ENCODE measurements around the gene TRMT11. TPM values are rescaled to one million over a fixed set of nuclear protein-coding genes. Genes with fewer than 3 reads are reported as not detected.

Gene TRMT11
- total RNA-seq, 1 donor from 2014 or later, result 33.4 TPM

DNA sequence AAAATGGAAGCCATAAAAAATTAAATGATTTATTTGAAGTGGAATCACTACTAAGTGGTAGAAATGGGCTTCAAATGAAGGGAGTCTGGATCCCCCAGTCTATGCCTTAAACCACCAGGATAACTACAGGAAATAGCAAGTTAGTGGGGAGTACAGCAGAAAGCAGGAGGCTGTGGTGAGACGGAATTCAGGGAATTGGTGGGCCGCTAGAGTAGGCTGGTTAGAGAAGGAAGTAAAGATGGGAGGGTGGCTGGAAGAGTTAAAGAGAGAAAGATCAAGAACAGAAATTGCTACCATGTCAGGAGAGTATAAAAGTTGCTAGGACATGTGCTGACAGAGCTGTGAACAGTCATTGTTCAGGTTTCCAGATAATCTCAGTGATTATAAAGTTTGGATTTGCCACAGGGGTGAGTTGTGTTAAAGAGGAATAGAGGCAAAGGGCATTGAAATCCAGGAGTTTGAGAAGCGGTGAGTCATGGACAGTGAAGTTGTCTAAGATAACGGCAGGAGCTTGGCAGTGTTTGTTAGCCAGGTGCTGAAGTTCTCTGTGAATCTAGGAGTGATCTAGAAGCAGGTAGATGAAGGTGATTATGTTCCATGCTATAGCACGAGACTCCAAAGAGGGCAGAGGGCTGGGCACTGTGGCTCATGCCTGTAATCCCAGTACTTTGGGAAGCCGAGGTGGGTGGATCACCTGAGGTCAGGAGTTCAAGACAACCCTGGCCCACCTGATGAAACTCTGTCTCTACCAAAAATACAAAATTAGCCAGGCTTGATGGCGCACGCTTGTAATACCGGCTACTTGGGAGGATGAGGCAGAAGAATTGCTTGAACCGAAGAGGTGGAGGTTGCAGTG, 43.4 kb upstream of the TRMT11 start:
- CTCF ChIA-PET, result no interaction called here
- peaks cover 6% of the 10 kb centered on the region for H3K27me3 Mint-ChIP-seq
- POLR2A ChIA-PET, result no interaction called here
- no peaks in the 10 kb centered on the region for H3K36me3 Mint-ChIP-seq (ENCODE audit: low read depth)
- no peak overlapping the region for H3K4me3 Mint-ChIP-seq
- ATAC-seq (ENCODE audit: low read depth) (no peak), DNase-seq (no peak)
- intact Hi-C loops (cut with micrococcal nuclease), result no loop called here
- H3K4me1 Mint-ChIP-seq, result no peaks in the 10 kb centered on the region
- TF ChIP-seq, protein P1, sequence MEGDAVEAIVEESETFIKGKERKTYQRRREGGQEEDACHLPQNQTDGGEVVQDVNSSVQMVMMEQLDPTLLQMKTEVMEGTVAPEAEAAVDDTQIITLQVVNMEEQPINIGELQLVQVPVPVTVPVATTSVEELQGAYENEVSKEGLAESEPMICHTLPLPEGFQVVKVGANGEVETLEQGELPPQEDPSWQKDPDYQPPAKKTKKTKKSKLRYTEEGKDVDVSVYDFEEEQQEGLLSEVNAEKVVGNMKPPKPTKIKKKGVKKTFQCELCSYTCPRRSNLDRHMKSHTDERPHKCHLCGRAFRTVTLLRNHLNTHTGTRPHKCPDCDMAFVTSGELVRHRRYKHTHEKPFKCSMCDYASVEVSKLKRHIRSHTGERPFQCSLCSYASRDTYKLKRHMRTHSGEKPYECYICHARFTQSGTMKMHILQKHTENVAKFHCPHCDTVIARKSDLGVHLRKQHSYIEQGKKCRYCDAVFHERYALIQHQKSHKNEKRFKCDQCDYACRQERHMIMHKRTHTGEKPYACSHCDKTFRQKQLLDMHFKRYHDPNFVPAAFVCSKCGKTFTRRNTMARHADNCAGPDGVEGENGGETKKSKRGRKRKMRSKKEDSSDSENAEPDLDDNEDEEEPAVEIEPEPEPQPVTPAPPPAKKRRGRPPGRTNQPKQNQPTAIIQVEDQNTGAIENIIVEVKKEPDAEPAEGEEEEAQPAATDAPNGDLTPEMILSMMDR (IDR thresholded peaks at IDR 0.05), result no peak
- H3K9me3 Mint-ChIP-seq, result no peaks in the 10 kb centered on the region
- H3K27ac Mint-ChIP-seq, result no peak overlapping the region

DNA sequence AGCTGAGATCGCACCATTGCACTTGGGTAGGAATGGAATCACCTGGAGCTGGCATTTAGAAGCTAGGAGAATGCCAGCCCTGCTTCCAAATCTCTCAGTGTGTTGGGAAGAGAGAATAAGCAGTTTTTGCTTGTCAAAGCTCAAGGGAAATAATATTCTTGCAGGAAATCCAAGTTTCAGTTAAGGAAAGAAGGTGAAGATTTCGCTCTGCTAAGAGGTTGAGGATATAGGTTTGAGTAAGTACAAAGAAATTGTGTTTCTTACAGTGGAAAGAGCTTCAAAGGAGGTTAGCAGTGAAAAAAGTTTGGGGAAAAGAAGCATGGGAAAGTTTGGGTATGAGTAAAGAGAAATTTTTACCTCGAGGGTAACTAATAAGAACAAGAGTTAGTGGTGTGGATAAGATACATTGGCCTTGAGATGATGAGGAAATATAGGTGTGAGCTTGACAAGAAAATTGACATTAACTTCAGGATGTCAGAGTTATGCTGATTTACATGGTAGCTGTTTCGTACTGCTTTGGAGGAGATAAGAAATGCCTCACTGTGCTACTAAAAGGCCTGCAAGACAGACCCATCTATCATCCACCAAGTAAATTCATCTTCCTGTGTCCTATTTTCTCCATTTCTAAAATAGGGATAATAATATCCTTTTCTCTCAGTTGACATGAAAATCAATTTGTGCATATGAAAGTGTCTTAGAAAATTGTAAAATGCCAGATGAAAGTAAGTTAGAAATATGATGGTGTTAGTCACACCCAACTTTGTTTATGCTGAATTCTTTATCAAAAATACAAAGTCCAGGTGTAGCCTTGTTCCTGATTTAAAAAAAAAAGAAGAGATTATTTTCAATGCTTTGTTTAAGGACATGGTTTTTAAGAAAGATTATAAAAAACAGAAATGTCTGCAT, 42.6 kb upstream of the TRMT11 start:
- no peaks in the 10 kb centered on the region for H3K4me1 Mint-ChIP-seq
- CTCF ChIA-PET, result no interaction called here
- intact Hi-C loops (cut with micrococcal nuclease), result no loop called here
- TF ChIP-seq, protein P1 (IDR thresholded peaks at IDR 0.05), result no peak
- no peak overlapping the region for H3K4me3 Mint-ChIP-seq
- ATAC-seq (ENCODE audit: low read depth) (no peak), DNase-seq (no peak)
- H3K27me3 Mint-ChIP-seq, result peaks cover 6% of the 10 kb centered on the region
- no peaks in the 10 kb centered on the region for H3K36me3 Mint-ChIP-seq (ENCODE audit: low read depth)
- H3K27ac Mint-ChIP-seq, result no peak overlapping the region
- no peaks in the 10 kb centered on the region for H3K9me3 Mint-ChIP-seq
- POLR2A ChIA-PET, result no interaction called here

DNA sequence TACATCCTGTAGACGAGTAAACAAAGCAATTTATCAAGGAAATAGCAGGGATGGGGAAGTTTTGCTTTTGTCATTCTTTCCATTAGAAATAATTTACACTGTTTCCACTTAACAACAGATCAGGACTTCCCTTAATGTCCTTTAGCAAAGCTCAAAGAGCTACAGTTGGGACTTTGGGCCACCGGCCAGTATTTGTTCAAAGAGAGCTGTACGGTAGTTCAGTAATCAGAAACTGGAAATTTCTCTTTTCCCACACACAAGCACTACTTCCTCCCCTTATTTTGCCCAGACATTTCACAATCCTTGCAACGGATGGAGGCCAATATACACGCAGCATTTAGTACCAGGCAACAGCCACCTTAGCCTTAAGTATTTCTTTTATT, 41.9 kb upstream of the TRMT11 start:
- POLR2A ChIA-PET, result no interaction called here
- CTCF ChIA-PET, result no interaction called here
- H3K4me3 Mint-ChIP-seq, result no peak overlapping the region
- no peaks in the 10 kb centered on the region for H3K4me1 Mint-ChIP-seq
- intact Hi-C loops (cut with micrococcal nuclease), result no loop called here
- no peak for DNase-seq
- no peak overlapping the region for H3K27ac Mint-ChIP-seq
- H3K27me3 Mint-ChIP-seq, result peaks cover 6% of the 10 kb centered on the region
- TF ChIP-seq, protein P1 (IDR thresholded peaks at IDR 0.05), result no peak
- no peaks in the 10 kb centered on the region for H3K9me3 Mint-ChIP-seq
- H3K36me3 Mint-ChIP-seq (ENCODE audit: low read depth), result no peaks in the 10 kb centered on the region
- no peak for ATAC-seq (ENCODE audit: low read depth)

DNA sequence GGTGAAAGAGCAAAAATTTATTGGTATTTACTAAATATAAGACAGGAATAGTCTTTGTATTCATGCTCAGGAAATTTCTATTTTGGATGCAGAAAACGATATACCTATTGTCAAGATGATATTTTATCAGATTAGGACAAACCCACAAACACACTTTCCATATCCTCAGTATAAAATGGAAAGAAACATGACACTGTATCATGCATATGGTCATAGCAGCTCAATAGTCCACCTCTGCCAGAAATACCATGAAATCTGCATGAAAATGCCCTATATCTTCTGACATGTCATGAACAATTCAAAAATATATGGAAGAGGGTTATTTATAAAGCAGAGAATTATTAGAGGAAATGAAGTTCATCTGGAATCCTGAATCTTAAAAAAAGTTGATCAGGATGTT, 41.4 kb upstream of the TRMT11 start:
- no peaks in the 10 kb centered on the region for H3K4me1 Mint-ChIP-seq
- TF ChIP-seq, protein P1 (IDR thresholded peaks at IDR 0.05), result no peak
- ATAC-seq (ENCODE audit: low read depth) (no peak), DNase-seq (no peak)
- peaks cover 6% of the 10 kb centered on the region for H3K27me3 Mint-ChIP-seq
- no peaks in the 10 kb centered on the region for H3K9me3 Mint-ChIP-seq
- no peak overlapping the region for H3K4me3 Mint-ChIP-seq
- no peak overlapping the region for H3K27ac Mint-ChIP-seq
- ChIA-PET CTCF (interaction anchor here (1.0 kb wide), 1 partner anchor 11 kb away, joined by 3 read pairs; the partner anchor contains the start of gene HINT3), POLR2A (no interaction called here)
- no peaks in the 10 kb centered on the region for H3K36me3 Mint-ChIP-seq (ENCODE audit: low read depth)
- intact Hi-C loops (cut with micrococcal nuclease), result no loop called here

Data from activated B cell treated with CpG ODN at 0.5 μM for 24 hours (primary cell).